HepG2 (cell line): ENCODE measurements around the gene CHD9. TPM values are rescaled to one million over a fixed set of nuclear protein-coding genes. Genes with fewer than 3 reads are reported as not detected.

Source experiments
- CTCF ChIP-seq: sonication (generic); formaldehyde crosslinking; IDR thresholded peaks from 2 replicates; pipeline ENCODE4 v1.5.0; 2020; ENCODE audit warnings: mild to moderate bottlenecking, missing genetic modification reagents, moderate library complexity
- DR1 ChIP-seq: sonication (generic); formaldehyde crosslinking; IDR thresholded peaks from 2 replicates; pipeline ENCODE4 v1.8.0; 2021; ENCODE audit warnings: mild to moderate bottlenecking, missing genetic modification reagents, inconsistent platforms
- FOSL2 ChIP-seq: sonication (generic); formaldehyde crosslinking; IDR thresholded peaks from 2 replicates; pipeline ENCODE4 v1.4.0; 2020; ENCODE audit warnings: missing genetic modification reagents
- FOXP4 ChIP-seq: sonication (generic); formaldehyde crosslinking; IDR thresholded peaks from 2 replicates; pipeline ENCODE4 v1.4.0; 2020; ENCODE audit warnings: missing genetic modification reagents
- HMGXB3 ChIP-seq: sonication (generic); formaldehyde crosslinking; IDR thresholded peaks from 2 replicates; pipeline ENCODE4 v1.4.0; 2020; ENCODE audit warnings: missing genetic modification reagents, borderline replicate concordance
- JUNB ChIP-seq: sonication (generic); formaldehyde crosslinking; IDR thresholded peaks from 2 replicates; pipeline ENCODE4 v1.8.0; 2022; ENCODE audit warnings: missing genetic modification reagents, mild to moderate bottlenecking, borderline replicate concordance
- KLF15 ChIP-seq: sonication (generic); formaldehyde crosslinking; IDR thresholded peaks from 2 replicates; pipeline ENCODE4 v1.8.1; 2023; ENCODE audit warnings: borderline replicate concordance, mild to moderate bottlenecking, inconsistent platforms, missing genetic modification reagents, mixed read lengths
- MAFK ChIP-seq, 2 experiments: IDR thresholded peaks in 1 of 2; conservative IDR thresholded peaks in 1 of 2; 2 replicates each; pipeline ENCODE4 v1.6.1; 2011; ENCODE audit warnings: improper control_type of control experiment in 2 of 2, low read length in 2 of 2
- MTF2 ChIP-seq: sonication (generic); formaldehyde crosslinking; IDR thresholded peaks from 2 replicates; pipeline ENCODE4 v1.5.0; 2020; ENCODE audit warnings: missing genetic modification reagents, borderline replicate concordance
- PCBP1 ChIP-seq: fragments of 200-400 bp; formaldehyde crosslinking; IDR thresholded peaks from 2 replicates; pipeline ENCODE4 v1.6.1; 2017; ENCODE audit warnings: mild to moderate bottlenecking, low read depth, low read length, borderline replicate concordance
- PHF20 ChIP-seq: sonication (generic); formaldehyde crosslinking; IDR thresholded peaks from 2 replicates; pipeline ENCODE4 v1.5.0; 2020; ENCODE audit warnings: mild to moderate bottlenecking, missing genetic modification reagents
- RFX1 ChIP-seq: fragments of 450-650 bp; IDR thresholded peaks from 2 replicates; pipeline ENCODE4 v1.6.1; 2017
- SALL1 ChIP-seq: sonication (generic); formaldehyde crosslinking; IDR thresholded peaks from 2 replicates; pipeline ENCODE4 v1.8.0; 2022; ENCODE audit warnings: mild to moderate bottlenecking, missing genetic modification reagents
- SKI ChIP-seq: fragments of 450-650 bp; IDR thresholded peaks from one replicate; pipeline ENCODE4 v1.6.1; 2018; ENCODE audit warnings: mild to moderate bottlenecking; ENCODE audit not compliant: partially characterized antibody
- ZBTB7A ChIP-seq: sonication (generic); formaldehyde crosslinking; IDR thresholded peaks from 2 replicates; pipeline ENCODE4 v1.8.0; 2022; ENCODE audit warnings: mild to moderate bottlenecking, missing genetic modification reagents
- ZNF121 ChIP-seq: sonication (generic); formaldehyde crosslinking; IDR thresholded peaks from 2 replicates; pipeline ENCODE4 v1.5.0; 2020; ENCODE audit warnings: mild to moderate bottlenecking, missing genetic modification reagents
- ZNF282 ChIP-seq: fragments of 450-650 bp; IDR thresholded peaks from 2 replicates; pipeline ENCODE4 v1.6.1; 2018; ENCODE audit not compliant: partially characterized antibody
- ZNF383 ChIP-seq: sonication (generic); formaldehyde crosslinking; IDR thresholded peaks from 2 replicates; pipeline ENCODE4 v1.4.0; 2020; ENCODE audit warnings: missing genetic modification reagents, mild to moderate bottlenecking, borderline replicate concordance
- ZNF709 ChIP-seq: sonication (generic); formaldehyde crosslinking; IDR thresholded peaks from 2 replicates; pipeline ENCODE4 v1.5.0; 2020; ENCODE audit warnings: mild to moderate bottlenecking, missing genetic modification reagents
- ZNF747 ChIP-seq: sonication (generic); formaldehyde crosslinking; IDR thresholded peaks from 2 replicates; pipeline ENCODE4 v1.8.1; 2023; ENCODE audit warnings: missing genetic modification reagents, mild to moderate bottlenecking, borderline replicate concordance
- ZSCAN31 ChIP-seq: sonication (generic); formaldehyde crosslinking; IDR thresholded peaks from 2 replicates; pipeline ENCODE4 v1.5.0; 2020; ENCODE audit warnings: low read depth, mild to moderate bottlenecking, missing genetic modification reagents
- ZZZ3 ChIP-seq: sonication (generic); formaldehyde crosslinking; IDR thresholded peaks from 2 replicates; pipeline ENCODE4 v1.4.0; 2020; ENCODE audit warnings: missing genetic modification reagents, mild to moderate bottlenecking, borderline replicate concordance
- polyA plus RNA-seq, 8 experiments: library from polyadenylated mRNA; depleted of rRNA in 3 of 8; stranded (reverse) in 7 of 8; unstranded in 1 of 8; fragments of >200 nt; fragmentation: Illumina TruSeq in 4 of 8; extraction: Trizol in 4 of 8; gene quantifications; 2 replicates each; pipeline versions ENCODE4 v1.2.1 to v1.2.3, GENCODE V29; 2011 to 2016; ENCODE audit warnings: low read depth in 4 of 8, missing spikeins in 1 of 8, mixed read lengths in 1 of 8; ENCODE audit not compliant: insufficient read depth in 1 of 8
- total RNA-seq, 5 experiments: library from RNA; depleted of rRNA; stranded (reverse); fragments of >200 nt; fragmentation: Illumina TruSeq; extraction: Trizol; gene quantifications; 2 replicates each; pipeline ENCODE4 v1.2.3, GENCODE V29; 2016; ENCODE audit warnings: low read depth in 1 of 5

Gene CHD9
- total and polyA plus RNA-seq, 2 of the 13 experiments (the other 11 are each of a cell fraction or from before 2014, with no cell fraction given) = 23.4 to 27.7 TPM

- peak; percentile 94; the same call in 1 of the 2 replicates for TF ChIP-seq HMGXB3 (CRISPR knock-in tag)
- TF ChIP-seq MTF2 = no peak
- peak; percentile 81 for TF ChIP-seq DR1 (CRISPR knock-in tag)
- peak; percentile 96 for TF ChIP-seq ZSCAN31 (CRISPR knock-in tag)
- TF ChIP-seq ZBTB7A = peak; percentile 77; the same call in 1 of the 2 replicates
- TF ChIP-seq ZNF383 = no peak
- peak; percentile 68; the same call in 1 of the 2 replicates for TF ChIP-seq ZNF121
- peak; percentile 93 for TF ChIP-seq SKI
- peak; percentile 81 for TF ChIP-seq PHF20 (CRISPR knock-in tag)
- peak; percentile 100 for TF ChIP-seq CTCF (CRISPR knock-in tag)
- peak; percentile 77 for TF ChIP-seq FOXP4
- TF ChIP-seq KLF15 = peak; percentile 63; the same call in 1 of the 2 replicates
- TF ChIP-seq ZNF709 (CRISPR knock-in tag) = peak; percentile 96
- TF ChIP-seq MAFK (conservative IDR thresholded peaks at IDR 0.05 in 1 of 2, IDR thresholded peaks at IDR 0.05 in 1 of 2; ENCODE audit: low read length in 2 of 2) = no peak
- TF ChIP-seq ZNF282 = no peak
- TF ChIP-seq JUNB = no peak
- peak; percentile 96 for TF ChIP-seq ZNF747 (CRISPR knock-in tag)
- 0 out of 2 replicates have a peak, but pooled peaks have one; percentile 23 for TF ChIP-seq ZZZ3 (CRISPR knock-in tag)
- TF ChIP-seq PCBP1 = no peak
- no peak for TF ChIP-seq RFX1
- TF ChIP-seq SALL1 = peak; percentile 96
- TF ChIP-seq FOSL2 (CRISPR knock-in tag) = peak; percentile 73
Observed at GRCh38 chr16:53054670-53055485, at the start of gene CHD9 (continued).
